ENCODE results near the gene PRELID2. TPM values are rescaled to one million over a fixed set of nuclear protein-coding genes. Genes with fewer than 3 reads are reported as not detected.
"Not testable (repeated sequence)": the region's sequence is repeated elsewhere in the genome, so short reads cannot be mapped to it uniquely, and the experiment has no call there.

PRELID2 gene
- total RNA-seq, 1 experiment from 2014 or later = 27.7 TPM

DNA sequence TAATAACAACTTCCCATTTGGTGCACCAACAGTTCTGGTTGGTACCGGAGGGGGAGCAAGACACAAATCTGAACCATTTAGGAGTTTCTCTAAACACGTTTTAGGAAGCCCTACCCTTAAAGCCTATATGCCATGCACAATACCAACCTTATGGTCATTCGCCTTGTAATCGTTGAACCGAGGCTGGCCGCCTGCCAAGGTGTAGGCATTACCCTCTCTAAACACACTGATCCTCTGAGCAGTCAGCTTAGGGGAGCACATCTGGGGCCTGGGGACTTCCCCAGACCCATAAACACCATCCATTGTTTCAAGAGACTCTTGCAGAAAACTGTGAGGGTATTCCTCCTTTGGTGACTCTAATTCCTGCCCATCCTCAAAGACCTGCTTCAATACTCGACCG, 37.3 kb upstream of the PRELID2 start:
- no peaks in the 10 kb centered on the region for H3F3A ChIP-seq (ENCODE audit: insufficient read depth, low read depth)
- ChIA-PET POLR2A (ENCODE audit: unreplicated experiment) (no interaction called here), CTCF (no interaction called here)
- BruUV-seq (replicated peaks) = no TSS peak
- intact Hi-C loops (cut with micrococcal nuclease; ENCODE audit: unreplicated experiment) = no loop called here
- no peaks in the 10 kb centered on the region for H4K20me1 ChIP-seq (ENCODE audit: insufficient read depth)
- H3K27ac ChIP-seq = no peak overlapping the region
- H3K27me3 ChIP-seq (ENCODE audit: insufficient read depth, low read depth) = no peaks in the 10 kb centered on the region
- no peaks in the 10 kb centered on the region for H3K36me3 ChIP-seq (ENCODE audit: low read depth)
- no peaks in the 10 kb centered on the region for H3K9me3 ChIP-seq (ENCODE audit: insufficient read depth, low read depth)
- no peak overlapping the region for H3K4me2 ChIP-seq
- H3K4me3 ChIP-seq = no peak overlapping the region
- peaks cover 4% of the 10 kb centered on the region; the same call in 1 of the 2 replicates for H3K4me1 ChIP-seq (replicated peaks; ENCODE audit: insufficient read depth)
- H3K9me2 ChIP-seq (ENCODE audit: insufficient read depth) = 0 out of 2 replicates have a peak, but pooled peaks cover under 1% of the 10 kb centered on the region
- no peak overlapping the region for H2AFZ ChIP-seq
- TF ChIP-seq EZH2 (IDR thresholded peaks at IDR 0.05; ENCODE audit: low read depth) (no peak), CTCF (conservative IDR thresholded peaks at IDR 0.05) (no peak)
- DNase-seq = no peak
- H3K79me2 ChIP-seq (ENCODE audit: low read depth) = no peaks in the 10 kb centered on the region

GRCh38 chr5:145869753-145870152, 34.6 kb upstream of the PRELID2 start:
- Histone ChIP-seq H3K27ac (no peak overlapping the region), H3K9me3 (ENCODE audit: insufficient read depth, low read depth) (no peaks in the 10 kb centered on the region), H3K79me2 (ENCODE audit: low read depth) (no peaks in the 10 kb centered on the region), H4K20me1 (ENCODE audit: insufficient read depth) (no peaks in the 10 kb centered on the region), H3K4me2 (no peak overlapping the region), H3K27me3 (ENCODE audit: insufficient read depth, low read depth) (no peaks in the 10 kb centered on the region), H3K36me3 (ENCODE audit: low read depth) (no peaks in the 10 kb centered on the region), H3K9me2 (ENCODE audit: insufficient read depth) (peaks cover 4% of the 10 kb centered on the region; the same call in 1 of the 2 replicates), H3K4me3 (no peak overlapping the region), H3F3A (ENCODE audit: insufficient read depth, low read depth) (no peaks in the 10 kb centered on the region), H2AFZ (no peak overlapping the region), H3K4me1 (replicated peaks; ENCODE audit: insufficient read depth) (peaks cover 5% of the 10 kb centered on the region; the same call in 1 of the 2 replicates)
- no peak for TF ChIP-seq CTCF (conservative IDR thresholded peaks at IDR 0.05)
- TF ChIP-seq EZH2 (IDR thresholded peaks at IDR 0.05; ENCODE audit: low read depth) = no peak
- DNase-seq = no peak
- ChIA-PET POLR2A (ENCODE audit: unreplicated experiment) (no interaction called here), CTCF (no interaction called here)
- intact Hi-C loops (cut with micrococcal nuclease; ENCODE audit: unreplicated experiment) = no loop called here
- BruUV-seq (replicated peaks) = no TSS peak

- POLR2A ChIA-PET (ENCODE audit: unreplicated experiment) = no interaction called here
- H4K20me1 ChIP-seq (ENCODE audit: insufficient read depth) = no peaks in the 10 kb centered on the region
- H3K9me2 ChIP-seq (ENCODE audit: insufficient read depth) = peaks cover 4% of the 10 kb centered on the region; the same call in 1 of the 2 replicates
- H2AFZ ChIP-seq = no peak overlapping the region
- H3K27me3 ChIP-seq (ENCODE audit: insufficient read depth, low read depth) = no peaks in the 10 kb centered on the region
- CTCF ChIA-PET = no interaction called here
- DNase-seq = no peak
- intact Hi-C loops (cut with micrococcal nuclease; ENCODE audit: unreplicated experiment) = no loop called here
- no peaks in the 10 kb centered on the region for H3F3A ChIP-seq (ENCODE audit: insufficient read depth, low read depth)
- BruUV-seq (replicated peaks) = no TSS peak
- H3K79me2 ChIP-seq (ENCODE audit: low read depth) = no peaks in the 10 kb centered on the region
- no peaks in the 10 kb centered on the region for H3K9me3 ChIP-seq (ENCODE audit: insufficient read depth, low read depth)
- no peaks in the 10 kb centered on the region for H3K36me3 ChIP-seq (ENCODE audit: low read depth)
- no peak overlapping the region for H3K4me2 ChIP-seq
- no peak overlapping the region for H3K4me3 ChIP-seq
- TF ChIP-seq EZH2 (IDR thresholded peaks at IDR 0.05; ENCODE audit: low read depth) (no peak), CTCF (conservative IDR thresholded peaks at IDR 0.05) (no peak)
- H3K4me1 ChIP-seq (replicated peaks; ENCODE audit: insufficient read depth) = peaks cover 5% of the 10 kb centered on the region; the same call in 1 of the 2 replicates
- H3K27ac ChIP-seq = no peak overlapping the region
Measured at GRCh38 chr5:145867806-145868205, 32.7 kb upstream of the PRELID2 start.

- H3K4me1 ChIP-seq (replicated peaks; ENCODE audit: insufficient read depth); BruUV-seq (replicated peaks); H3K27me3 ChIP-seq (ENCODE audit: insufficient read depth, low read depth); H3K27ac ChIP-seq; intact Hi-C loops (cut with micrococcal nuclease; ENCODE audit: unreplicated experiment); H3K79me2 ChIP-seq (ENCODE audit: low read depth); H4K20me1 ChIP-seq (ENCODE audit: insufficient read depth); H3K9me3 ChIP-seq (ENCODE audit: insufficient read depth, low read depth); H3K4me3 ChIP-seq; H3K9me2 ChIP-seq (ENCODE audit: insufficient read depth); DNase-seq; H3K4me2 ChIP-seq; H3K36me3 ChIP-seq (ENCODE audit: low read depth); H2AFZ ChIP-seq; H3F3A ChIP-seq (ENCODE audit: insufficient read depth, low read depth); CTCF ChIA-PET: not testable (repeated sequence)
- POLR2A ChIA-PET (ENCODE audit: unreplicated experiment) = interaction anchor here (0.7 kb wide), 1 partner anchor 24 kb away, joined by 3 read pairs; no protein-coding TSS in a partner anchor
Measured at GRCh38 chr5:145864432-145864831, 29.3 kb upstream of the PRELID2 start.

Measured in PC-9 (cell line).